Measurements from ENCODE around the gene PSMG1.
"Not testable (repeated sequence)": the region's sequence is repeated elsewhere in the genome, so short reads cannot be mapped to it uniquely, and the experiment has no call there.

DNA sequence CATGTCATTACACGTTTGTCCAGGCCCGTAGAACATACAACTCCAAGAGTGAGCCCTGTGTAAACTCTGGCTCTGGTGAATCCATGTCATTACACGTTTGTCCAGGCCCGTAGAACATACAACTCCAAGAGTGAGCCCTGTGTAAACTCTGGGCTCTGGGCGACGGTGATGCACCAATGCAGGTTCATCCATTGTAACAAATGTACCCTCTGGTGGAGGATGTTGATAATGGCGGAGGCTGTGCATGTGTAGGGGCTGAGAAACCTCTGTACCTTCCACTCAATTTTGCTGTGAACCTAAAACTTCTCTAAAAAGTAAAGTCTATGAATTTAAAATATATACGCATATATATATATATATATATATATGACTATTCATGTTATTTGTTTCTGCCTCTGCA is 47.1 kb downstream of the PSMG1 start:
- not testable (repeated sequence) for TF ChIP-seq EZH2 (IDR thresholded peaks at IDR 0.05; ENCODE audit: low read depth)
- TF ChIP-seq, protein P1, sequence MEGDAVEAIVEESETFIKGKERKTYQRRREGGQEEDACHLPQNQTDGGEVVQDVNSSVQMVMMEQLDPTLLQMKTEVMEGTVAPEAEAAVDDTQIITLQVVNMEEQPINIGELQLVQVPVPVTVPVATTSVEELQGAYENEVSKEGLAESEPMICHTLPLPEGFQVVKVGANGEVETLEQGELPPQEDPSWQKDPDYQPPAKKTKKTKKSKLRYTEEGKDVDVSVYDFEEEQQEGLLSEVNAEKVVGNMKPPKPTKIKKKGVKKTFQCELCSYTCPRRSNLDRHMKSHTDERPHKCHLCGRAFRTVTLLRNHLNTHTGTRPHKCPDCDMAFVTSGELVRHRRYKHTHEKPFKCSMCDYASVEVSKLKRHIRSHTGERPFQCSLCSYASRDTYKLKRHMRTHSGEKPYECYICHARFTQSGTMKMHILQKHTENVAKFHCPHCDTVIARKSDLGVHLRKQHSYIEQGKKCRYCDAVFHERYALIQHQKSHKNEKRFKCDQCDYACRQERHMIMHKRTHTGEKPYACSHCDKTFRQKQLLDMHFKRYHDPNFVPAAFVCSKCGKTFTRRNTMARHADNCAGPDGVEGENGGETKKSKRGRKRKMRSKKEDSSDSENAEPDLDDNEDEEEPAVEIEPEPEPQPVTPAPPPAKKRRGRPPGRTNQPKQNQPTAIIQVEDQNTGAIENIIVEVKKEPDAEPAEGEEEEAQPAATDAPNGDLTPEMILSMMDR (conservative IDR thresholded peaks at IDR 0.05): 0 out of 2 replicates have a peak, but pooled peaks have one; percentile 18

Measured in PC-9 (cell line).